ENCODE measurements around the gene DHDDS.
A peak's percentile ranks its signal among the peaks of the same experiment; 100 is the strongest.

Gene DHDDS

GRCh38 chr1:26404641-26405040, 27.5 kb upstream of the DHDDS start:
- Histone ChIP-seq H3K36me3 (ENCODE audit: control insufficient read depth, insufficient read depth, low read length, severe bottlenecking) (no peaks in the 10 kb centered on the region), H3K4me1 (ENCODE audit: control insufficient read depth, insufficient read depth, low read length) (no peaks in the 10 kb centered on the region), H3K4me3 (ENCODE audit: low read length) (no peak overlapping the region), H3K9ac (ENCODE audit: low read length) (no peak overlapping the region), H3K27me3 (replicated peaks; ENCODE audit: control insufficient read depth, insufficient read depth, low read length) (peaks cover 34% of the 10 kb centered on the region), H3K9me3 (ENCODE audit: control insufficient read depth, low read length) (no peaks in the 10 kb centered on the region)
- peak; percentile 14 for DNase-seq (ENCODE audit: low read depth)

- no peaks in the 10 kb centered on the region for H3K4me1 ChIP-seq (ENCODE audit: control insufficient read depth, insufficient read depth, low read length)
- H3K9me3 ChIP-seq (ENCODE audit: control insufficient read depth, low read length), result no peaks in the 10 kb centered on the region
- H3K27me3 ChIP-seq (replicated peaks; ENCODE audit: control insufficient read depth, insufficient read depth, low read length), result peaks cover 38% of the 10 kb centered on the region
- peak; percentile 34 for DNase-seq (ENCODE audit: low read depth)
- H3K36me3 ChIP-seq (ENCODE audit: control insufficient read depth, insufficient read depth, low read length, severe bottlenecking), result no peaks in the 10 kb centered on the region
- no peak overlapping the region for H3K9ac ChIP-seq (ENCODE audit: low read length)
- no peak overlapping the region for H3K4me3 ChIP-seq (ENCODE audit: low read length)
These were observed 26.7 kb upstream of the DHDDS start for GRCh38 chr1:26405281-26405915.

- Histone ChIP-seq H3K9ac (ENCODE audit: low read length) (no peak overlapping the region), H3K4me1 (ENCODE audit: control insufficient read depth, insufficient read depth, low read length) (no peaks in the 10 kb centered on the region), H3K9me3 (ENCODE audit: control insufficient read depth, low read length) (no peaks in the 10 kb centered on the region), H3K27me3 (replicated peaks; ENCODE audit: control insufficient read depth, insufficient read depth, low read length) (peaks cover 53% of the 10 kb centered on the region), H3K4me3 (ENCODE audit: low read length) (no peak overlapping the region), H3K36me3 (ENCODE audit: control insufficient read depth, insufficient read depth, low read length, severe bottlenecking) (no peaks in the 10 kb centered on the region)
- peak; percentile 89 for DNase-seq (ENCODE audit: low read depth)
These were observed 23.5 kb upstream of the DHDDS start for GRCh38 chr1:26408604-26409003.

GRCh38 chr1:26409191-26409807, 22.8 kb upstream of the DHDDS start:
- Histone ChIP-seq H3K4me3 (ENCODE audit: low read length) (no peak overlapping the region), H3K4me1 (ENCODE audit: control insufficient read depth, insufficient read depth, low read length) (no peaks in the 10 kb centered on the region), H3K9ac (ENCODE audit: low read length) (no peak overlapping the region), H3K36me3 (ENCODE audit: control insufficient read depth, insufficient read depth, low read length, severe bottlenecking) (no peaks in the 10 kb centered on the region), H3K27me3 (replicated peaks; ENCODE audit: control insufficient read depth, insufficient read depth, low read length) (peaks cover 53% of the 10 kb centered on the region), H3K9me3 (ENCODE audit: control insufficient read depth, low read length) (no peaks in the 10 kb centered on the region)
- no peak for DNase-seq (ENCODE audit: low read depth)

GRCh38 chr1:26410706-26411623, 21.2 kb upstream of the DHDDS start, which contains the start of gene LIN28A:
LIN28A (plus strand) TSS chr1:26410817; CDS start chr1:26410892, 75 bp downstream.
- Histone ChIP-seq H3K9ac (ENCODE audit: low read length) (no peak within 1 kb of the TSS), H3K4me3 (ENCODE audit: low read length) (no peak within 1 kb of the TSS), H3K4me1 (ENCODE audit: control insufficient read depth, insufficient read depth, low read length) (no peaks in the 10 kb centered on the region), H3K9me3 (ENCODE audit: control insufficient read depth, low read length) (no peaks in the 10 kb centered on the region), H3K27me3 (replicated peaks; ENCODE audit: control insufficient read depth, insufficient read depth, low read length) (peaks cover 69% of the 10 kb centered on the region), H3K36me3 (ENCODE audit: control insufficient read depth, insufficient read depth, low read length, severe bottlenecking) (no peaks in the 10 kb centered on the region)
- DNase-seq (ENCODE audit: low read depth), result no peak

- H3K27me3 ChIP-seq (replicated peaks; ENCODE audit: control insufficient read depth, insufficient read depth, low read length), result peaks cover 70% of the 10 kb centered on the region
- H3K4me1 ChIP-seq (ENCODE audit: control insufficient read depth, insufficient read depth, low read length), result no peaks in the 10 kb centered on the region
- no peaks in the 10 kb centered on the region for H3K36me3 ChIP-seq (ENCODE audit: control insufficient read depth, insufficient read depth, low read length, severe bottlenecking)
- H3K9ac ChIP-seq (ENCODE audit: low read length), result no peak overlapping the region
- no peak overlapping the region for H3K4me3 ChIP-seq (ENCODE audit: low read length)
- H3K9me3 ChIP-seq (ENCODE audit: control insufficient read depth, low read length), result no peaks in the 10 kb centered on the region
- DNase-seq (ENCODE audit: low read depth), result no peak
These were observed 20.5 kb upstream of the DHDDS start for GRCh38 chr1:26411624-26412074.

GRCh38 chr1:26412180-26412840, 19.8 kb upstream of the DHDDS start:
- Histone ChIP-seq H3K9ac (ENCODE audit: low read length) (no peak overlapping the region), H3K9me3 (ENCODE audit: control insufficient read depth, low read length) (no peaks in the 10 kb centered on the region), H3K4me3 (ENCODE audit: low read length) (no peak overlapping the region), H3K27me3 (replicated peaks; ENCODE audit: control insufficient read depth, insufficient read depth, low read length) (peaks cover 70% of the 10 kb centered on the region), H3K4me1 (ENCODE audit: control insufficient read depth, insufficient read depth, low read length) (no peaks in the 10 kb centered on the region), H3K36me3 (ENCODE audit: control insufficient read depth, insufficient read depth, low read length, severe bottlenecking) (no peaks in the 10 kb centered on the region)
- no peak for DNase-seq (ENCODE audit: low read depth)

- Histone ChIP-seq H3K4me1 (ENCODE audit: control insufficient read depth, insufficient read depth, low read length) (no peaks in the 10 kb centered on the region), H3K36me3 (ENCODE audit: control insufficient read depth, insufficient read depth, low read length, severe bottlenecking) (no peaks in the 10 kb centered on the region), H3K4me3 (ENCODE audit: low read length) (no peak overlapping the region), H3K27me3 (replicated peaks; ENCODE audit: control insufficient read depth, insufficient read depth, low read length) (peaks cover 70% of the 10 kb centered on the region), H3K9ac (ENCODE audit: low read length) (no peak overlapping the region), H3K9me3 (ENCODE audit: control insufficient read depth, low read length) (no peaks in the 10 kb centered on the region)
- DNase-seq (ENCODE audit: low read depth), result no peak
These were observed 19.1 kb upstream of the DHDDS start for GRCh38 chr1:26413031-26413430.

GRCh38 chr1:26417111-26417759, 14.9 kb upstream of the DHDDS start:
- H3K27me3 ChIP-seq (replicated peaks; ENCODE audit: control insufficient read depth, insufficient read depth, low read length), result peaks cover 68% of the 10 kb centered on the region
- H3K4me1 ChIP-seq (ENCODE audit: control insufficient read depth, insufficient read depth, low read length), result no peaks in the 10 kb centered on the region
- no peaks in the 10 kb centered on the region for H3K36me3 ChIP-seq (ENCODE audit: control insufficient read depth, insufficient read depth, low read length, severe bottlenecking)
- H3K9me3 ChIP-seq (ENCODE audit: control insufficient read depth, low read length), result no peaks in the 10 kb centered on the region
- no peak overlapping the region for H3K4me3 ChIP-seq (ENCODE audit: low read length)
- H3K9ac ChIP-seq (ENCODE audit: low read length), result no peak overlapping the region
- peak; percentile 87 for DNase-seq (ENCODE audit: low read depth)

GRCh38 chr1:26418865-26419349, 13.2 kb upstream of the DHDDS start:
- Histone ChIP-seq H3K9me3 (ENCODE audit: control insufficient read depth, low read length) (no peaks in the 10 kb centered on the region), H3K4me3 (ENCODE audit: low read length) (no peak overlapping the region), H3K36me3 (ENCODE audit: control insufficient read depth, insufficient read depth, low read length, severe bottlenecking) (no peaks in the 10 kb centered on the region), H3K27me3 (replicated peaks; ENCODE audit: control insufficient read depth, insufficient read depth, low read length) (peaks cover 60% of the 10 kb centered on the region), H3K4me1 (ENCODE audit: control insufficient read depth, insufficient read depth, low read length) (no peaks in the 10 kb centered on the region), H3K9ac (ENCODE audit: low read length) (no peak overlapping the region)
- DNase-seq (ENCODE audit: low read depth), result no peak

Measured in adipocyte (in vitro differentiated cells).